IMR-90 (cell line): Measurements from ENCODE around the gene TPSG1. TPM values are rescaled to one million over a fixed set of nuclear protein-coding genes. Genes with fewer than 3 reads are reported as not detected.

Experiments used
- ATAC-seq: fragments of 200-7000 bp; cut with Tn5 transposase; 2 replicates; pipeline ENCODE4 v1.9.1; 2020; ENCODE audit warnings: low read depth, mild to moderate bottlenecking, moderate library complexity
- BruUV-seq: library from RNA; stranded (reverse); fragments of 400-500 nt; replicated peaks from 2 replicates; lab custom pipeline; 2021; lab: Mats Ljungman, UMichigan
- CTCF ChIA-PET: fragments of 300-600 bp; formaldehyde crosslinking; extraction: SDS; loops from one replicate; lab custom pipeline; 2021; ENCODE audit warnings: antibody characterized with exemption; lab: Yijun Ruan, JAX
- POLR2A ChIA-PET: fragments of 300-600 bp; sonication (Branson Sonifier 250); formaldehyde crosslinking; loops from one replicate; lab custom pipeline; 2022; ENCODE audit warnings: antibody characterized with exemption; ENCODE audit not compliant: unreplicated experiment; lab: Charles Lee
- DNase-seq: peaks from one replicate; pipeline ENCODE4 v3.0.0; 2013
- H2AFZ ChIP-seq: replicated peaks from 2 replicates; pipeline ENCODE3; 2013; ENCODE audit warnings: low read length, mild to moderate bottlenecking; ENCODE audit not compliant: poor library complexity
- H2AK5ac ChIP-seq: 2 replicates; pipeline ENCODE4 v1.6.1; 2013; ENCODE audit warnings: low read depth, low read length, inconsistent platforms
- H2AK9ac ChIP-seq: replicated peaks from 2 replicates; pipeline ENCODE3; 2013; ENCODE audit warnings: mild to moderate bottlenecking, low read depth, low read length, moderate library complexity; ENCODE audit not compliant: poor library complexity
- H2BK120ac ChIP-seq: 2 replicates; pipeline ENCODE4 v1.6.1; 2013; ENCODE audit warnings: low read depth, low read length, inconsistent platforms
- H2BK15ac ChIP-seq: 3 replicates; pipeline ENCODE4 v1.6.1; 2013; ENCODE audit warnings: low read depth, low read length, inconsistent platforms
- H2BK20ac ChIP-seq: 2 replicates; pipeline ENCODE4 v1.6.1; 2013; ENCODE audit warnings: low read depth, mild to moderate bottlenecking, inconsistent platforms, low read length, moderate library complexity
- H2BK5ac ChIP-seq: 2 replicates; pipeline ENCODE4 v1.6.1; 2013; ENCODE audit warnings: mild to moderate bottlenecking, low read depth, low read length, inconsistent platforms; ENCODE audit not compliant: poor library complexity, severe bottlenecking
- H3K14ac ChIP-seq: replicated peaks from 2 replicates; pipeline ENCODE4 v1.6.1; 2013; ENCODE audit warnings: low read depth, low read length, inconsistent platforms
- H3K18ac ChIP-seq: 2 replicates; pipeline ENCODE4 v1.6.1; 2013; ENCODE audit warnings: low read depth, low read length, control low read depth
- H3K23ac ChIP-seq: 2 replicates; pipeline ENCODE4 v1.6.1; 2013; ENCODE audit warnings: low read depth, low read length, inconsistent platforms
- H3K27ac ChIP-seq: 2 replicates; pipeline ENCODE4 v1.5.1; 2013; ENCODE audit warnings: mild to moderate bottlenecking, control low read depth, low read length; ENCODE audit not compliant: insufficient read depth
- H3K27me3 ChIP-seq: 2 replicates; pipeline ENCODE4 v1.6.1; 2013; ENCODE audit warnings: low read length; ENCODE audit not compliant: control insufficient read depth, insufficient read depth
- H3K36me3 ChIP-seq: 2 replicates; pipeline ENCODE4 v1.6.1; 2013; ENCODE audit warnings: low read length, mixed read lengths; ENCODE audit not compliant: control insufficient read depth, insufficient read depth
- H3K4ac ChIP-seq: 2 replicates; pipeline ENCODE4 v1.6.1; 2013; ENCODE audit warnings: low read depth, low read length, inconsistent platforms
- H3K4me1 ChIP-seq: 2 replicates; pipeline ENCODE4 v1.6.1; 2013; ENCODE audit warnings: low read length, mixed read lengths; ENCODE audit not compliant: control insufficient read depth, insufficient read depth
- H3K4me2 ChIP-seq: 2 replicates; pipeline ENCODE4 v1.6.1; 2013; ENCODE audit warnings: low read depth, mild to moderate bottlenecking, control low read depth, low read length, moderate library complexity
- H3K4me3 ChIP-seq: 2 replicates; pipeline ENCODE4 v1.5.1; 2013; ENCODE audit warnings: low read depth, mild to moderate bottlenecking, control low read depth, low read length, moderate library complexity; ENCODE audit not compliant: insufficient read depth
- H3K56ac ChIP-seq: 2 replicates; pipeline ENCODE4 v1.6.1; 2013; ENCODE audit warnings: low read length, inconsistent platforms; ENCODE audit not compliant: insufficient read depth; ENCODE audit errors: extremely low read depth
- H3K79me1 ChIP-seq, 2 experiments: 2 replicates each; pipeline ENCODE4 v1.6.1; 2013; ENCODE audit warnings: low read length in 2 of 2, inconsistent platforms in 1 of 2, low read depth in 1 of 2
- H3K9ac ChIP-seq: 2 replicates; pipeline ENCODE4 v1.6.1; 2013; ENCODE audit warnings: low read depth, low read length, control low read depth
- H3K9me1 ChIP-seq: 2 replicates; pipeline ENCODE4 v1.6.1; 2013; ENCODE audit warnings: low read length, inconsistent platforms; ENCODE audit not compliant: insufficient read depth
- H3K9me3 ChIP-seq: 2 replicates; pipeline ENCODE4 v1.6.1; 2013; ENCODE audit warnings: low read length; ENCODE audit not compliant: control insufficient read depth, insufficient read depth
- H4K20me1 ChIP-seq: 2 replicates; pipeline ENCODE4 v1.6.1; 2013; ENCODE audit warnings: low read length, inconsistent platforms; ENCODE audit not compliant: insufficient read depth
- H4K5ac ChIP-seq: 2 replicates; pipeline ENCODE4 v1.6.1; 2013; ENCODE audit warnings: mild to moderate bottlenecking, low read depth, low read length, control low read depth
- H4K8ac ChIP-seq, 2 experiments: 2 replicates each; pipeline ENCODE4 v1.6.1; 2013; ENCODE audit warnings: low read depth in 2 of 2, low read length in 2 of 2, control low read depth in 1 of 2, inconsistent platforms in 1 of 2
- H4K91ac ChIP-seq: 2 replicates; pipeline ENCODE4 v1.6.1; 2013; ENCODE audit warnings: low read depth, low read length, inconsistent platforms; ENCODE audit not compliant: insufficient read depth
- BHLHE40 ChIP-seq: fragments of 150-350 bp; IDR thresholded peaks from 2 replicates; pipeline ENCODE4 v1.6.1; 2016; ENCODE audit warnings: mild to moderate bottlenecking, low read depth, low read length
- CEBPB ChIP-seq: IDR thresholded peaks from 2 replicates; pipeline ENCODE4 v1.6.1; 2012; ENCODE audit warnings: low read depth, low read length, improper control_type of control experiment
- CHD1 ChIP-seq: IDR thresholded peaks from 2 replicates; pipeline ENCODE4 v1.6.1; 2012; ENCODE audit warnings: low read depth, low read length, improper control_type of control experiment
- FOS ChIP-seq: fragments of 150-350 bp; IDR thresholded peaks from 2 replicates; pipeline ENCODE4 v1.6.1; 2016; ENCODE audit warnings: low read depth, low read length
- MAFK ChIP-seq: IDR thresholded peaks from 2 replicates; pipeline ENCODE4 v1.6.1; 2012; ENCODE audit warnings: low read depth, low read length, improper control_type of control experiment
- MAZ ChIP-seq: IDR thresholded peaks from 2 replicates; pipeline ENCODE4 v1.6.1; 2012; ENCODE audit warnings: low read depth, mild to moderate bottlenecking, low read length, improper control_type of control experiment, moderate library complexity, borderline replicate concordance
- MXI1 ChIP-seq: IDR thresholded peaks from 2 replicates; pipeline ENCODE4 v1.6.1; 2012; ENCODE audit warnings: low read depth, mild to moderate bottlenecking, low read length, moderate library complexity, borderline replicate concordance
- NFE2L2 ChIP-seq: fragments of 150-350 bp; IDR thresholded peaks from 2 replicates; pipeline ENCODE4 v1.6.1; 2016; ENCODE audit warnings: low read depth, mild to moderate bottlenecking, low read length
- POLR2A ChIP-seq: IDR thresholded peaks from 2 replicates; pipeline ENCODE4 v1.6.1; 2012; ENCODE audit warnings: mild to moderate bottlenecking, low read depth, low read length
- RAD21 ChIP-seq: IDR thresholded peaks from 2 replicates; pipeline ENCODE4 v1.6.1; 2012; ENCODE audit warnings: low read length, improper control_type of control experiment
- RCOR1 ChIP-seq: IDR thresholded peaks from 2 replicates; pipeline ENCODE4 v1.6.1; 2012; ENCODE audit warnings: mild to moderate bottlenecking, low read length, improper control_type of control experiment; ENCODE audit not compliant: insufficient replicate concordance
- RFX5 ChIP-seq: IDR thresholded peaks from 2 replicates; pipeline ENCODE4 v1.8.0; 2012; ENCODE audit warnings: low read depth, mild to moderate bottlenecking, low read length, moderate library complexity
- SMC3 ChIP-seq: fragments of 150-350 bp; IDR thresholded peaks from 2 replicates; pipeline ENCODE4 v1.6.1; 2016; ENCODE audit warnings: low read depth, mild to moderate bottlenecking, antibody characterized with exemption, low read length, moderate library complexity
- WGBS, 2 experiments: methylation state at CpG; one replicate each; pipeline versions ENCODE4 v1.1.5 to v1.1.7; 2013; ENCODE audit warnings: missing lambda C conversion rate in 2 of 2; ENCODE audit not compliant: insufficient read length in 1 of 2; ENCODE audit errors: extremely low coverage in 2 of 2; 5-methylcytosine and 5-hydroxymethylcytosine counted together
- dilution Hi-C: fragments of 300-500 bp; cut with HindIII; formaldehyde crosslinking; loops from one replicate; pipeline ENCODE4 v1.14.3; 2018; ENCODE audit warnings: low sequenced_read_pairs; ENCODE audit not compliant: unreplicated experiment
- in situ Hi-C: fragments of 300-500 bp; cut with MboI; formaldehyde crosslinking; loops from 3 replicates; pipeline ENCODE4 v1.14.3; 2019; ENCODE audit warnings: low sequenced_read_pairs, inconsistent platforms, mixed read lengths
- intact Hi-C: fragments of 100-400 bp; cut with micrococcal nuclease; formaldehyde crosslinking; loops from 2 replicates; pipeline ENCODE4 v1.10.0; 2022
- polyA plus RNA-seq, 3 experiments: library from polyadenylated mRNA; depleted of rRNA; stranded (reverse); fragments of >200 nt; gene quantifications; 2 replicates each; pipeline ENCODE4 v1.2.3, GENCODE V29; 2012; ENCODE audit warnings: low replicate concordance in 1 of 3
- total RNA-seq: library from RNA; depleted of rRNA; stranded (reverse); fragments of >200 nt; gene quantifications from 2 replicates; pipeline ENCODE4 v1.2.3, GENCODE V29; 2012
- TF ChIP-seq, protein P1 (sequence below): conservative IDR thresholded peaks from 2 replicates; pipeline ENCODE4 v1.5.1; 2012; ENCODE audit warnings: mild to moderate bottlenecking, low read depth, low read length, improper control_type of control experiment
- TF ChIP-seq, protein P2 (sequence below): fragments of 150-350 bp; IDR thresholded peaks from 2 replicates; pipeline ENCODE4 v1.6.1; 2017; ENCODE audit warnings: mild to moderate bottlenecking, antibody characterized with exemption, low read length, low read depth
- TF ChIP-seq, protein P3 (sequence below): fragments of 150-350 bp; IDR thresholded peaks from 2 replicates; pipeline ENCODE4 v1.6.1; 2016; ENCODE audit warnings: low read depth, mild to moderate bottlenecking, low read length, moderate library complexity, borderline replicate concordance

The TPSG1 gene
- total and polyA plus RNA-seq, 2 of the 4 experiments (the other 2 are of a cell fraction): not detected

DNA sequence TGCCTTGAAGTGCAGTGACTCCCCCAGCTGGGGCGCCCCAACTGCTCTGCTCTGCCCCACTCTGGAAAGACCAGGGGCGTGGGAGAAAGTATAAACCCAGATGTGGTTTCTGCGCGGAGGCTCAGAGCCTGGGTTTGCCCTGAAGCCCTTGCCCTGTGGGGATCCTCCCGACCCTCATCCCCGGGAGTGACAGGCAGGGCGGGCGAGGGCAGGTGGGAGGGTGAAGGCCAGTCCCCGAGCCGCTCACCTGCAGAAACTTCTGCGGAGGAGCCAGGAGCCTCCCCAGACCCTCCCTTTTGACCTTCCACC, 34.6 kb upstream of the TPSG1 start:
- H3K9ac ChIP-seq: no peak overlapping the region
- no peak overlapping the region for H2AFZ ChIP-seq
- no peak overlapping the region for H2BK120ac ChIP-seq
- H3K4me2 ChIP-seq: no peak overlapping the region
- H3K56ac ChIP-seq: no peak overlapping the region
- no peak overlapping the region for H3K18ac ChIP-seq
- no peak overlapping the region for H3K23ac ChIP-seq
- in situ Hi-C loops: no loop called here
- no CpG with 5 or more reads among the region's 11 CpGs for WGBS, 2 experiments
- H2BK15ac ChIP-seq: no peak overlapping the region
- H3K79me1 ChIP-seq: no peaks in the 10 kb centered on the region
- no peak overlapping the region for H2BK20ac ChIP-seq
- ChIA-PET CTCF (no interaction called here), POLR2A (no interaction called here)
- H4K5ac ChIP-seq: no peak overlapping the region
- H3K4ac ChIP-seq: no peak overlapping the region
- no peak overlapping the region for H3K4me3 ChIP-seq
- dilution Hi-C loops: no loop called here
- no peaks in the 10 kb centered on the region for H3K4me1 ChIP-seq
- peaks cover 38% of the 10 kb centered on the region for H3K27me3 ChIP-seq
- BruUV-seq: no TSS peak
- H4K8ac ChIP-seq: no peak overlapping the region
- no peak for DNase-seq
- H4K20me1 ChIP-seq: no peaks in the 10 kb centered on the region; the same call in 1 of the 2 replicates
- no peak overlapping the region for H3K27ac ChIP-seq
- no peak overlapping the region for H4K91ac ChIP-seq
- H2AK9ac ChIP-seq: no peak overlapping the region
- H3K36me3 ChIP-seq: no peaks in the 10 kb centered on the region
- H2AK5ac ChIP-seq: no peak overlapping the region
- H3K9me1 ChIP-seq: peaks cover 4% of the 10 kb centered on the region; the same call in 1 of the 2 replicates
- intact Hi-C loops: no loop called here
- H2BK5ac ChIP-seq: no peak overlapping the region
- TF ChIP-seq RCOR1: no peak
- no peak for TF ChIP-seq NFE2L2
- TF ChIP-seq, protein P1, sequence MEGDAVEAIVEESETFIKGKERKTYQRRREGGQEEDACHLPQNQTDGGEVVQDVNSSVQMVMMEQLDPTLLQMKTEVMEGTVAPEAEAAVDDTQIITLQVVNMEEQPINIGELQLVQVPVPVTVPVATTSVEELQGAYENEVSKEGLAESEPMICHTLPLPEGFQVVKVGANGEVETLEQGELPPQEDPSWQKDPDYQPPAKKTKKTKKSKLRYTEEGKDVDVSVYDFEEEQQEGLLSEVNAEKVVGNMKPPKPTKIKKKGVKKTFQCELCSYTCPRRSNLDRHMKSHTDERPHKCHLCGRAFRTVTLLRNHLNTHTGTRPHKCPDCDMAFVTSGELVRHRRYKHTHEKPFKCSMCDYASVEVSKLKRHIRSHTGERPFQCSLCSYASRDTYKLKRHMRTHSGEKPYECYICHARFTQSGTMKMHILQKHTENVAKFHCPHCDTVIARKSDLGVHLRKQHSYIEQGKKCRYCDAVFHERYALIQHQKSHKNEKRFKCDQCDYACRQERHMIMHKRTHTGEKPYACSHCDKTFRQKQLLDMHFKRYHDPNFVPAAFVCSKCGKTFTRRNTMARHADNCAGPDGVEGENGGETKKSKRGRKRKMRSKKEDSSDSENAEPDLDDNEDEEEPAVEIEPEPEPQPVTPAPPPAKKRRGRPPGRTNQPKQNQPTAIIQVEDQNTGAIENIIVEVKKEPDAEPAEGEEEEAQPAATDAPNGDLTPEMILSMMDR: no peak
- no peak for TF ChIP-seq CEBPB
- TF ChIP-seq CHD1: no peak
- no peak for TF ChIP-seq RAD21
- TF ChIP-seq MAZ: no peak
- TF ChIP-seq MAFK: no peak
- TF ChIP-seq RFX5: no peak
- TF ChIP-seq SMC3: no peak
- no peak for TF ChIP-seq BHLHE40
- TF ChIP-seq MXI1: no peak
- TF ChIP-seq POLR2A: no peak
- TF ChIP-seq, protein P2, sequence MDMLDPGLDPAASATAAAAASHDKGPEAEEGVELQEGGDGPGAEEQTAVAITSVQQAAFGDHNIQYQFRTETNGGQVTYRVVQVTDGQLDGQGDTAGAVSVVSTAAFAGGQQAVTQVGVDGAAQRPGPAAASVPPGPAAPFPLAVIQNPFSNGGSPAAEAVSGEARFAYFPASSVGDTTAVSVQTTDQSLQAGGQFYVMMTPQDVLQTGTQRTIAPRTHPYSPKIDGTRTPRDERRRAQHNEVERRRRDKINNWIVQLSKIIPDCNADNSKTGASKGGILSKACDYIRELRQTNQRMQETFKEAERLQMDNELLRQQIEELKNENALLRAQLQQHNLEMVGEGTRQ: no peak
- TF ChIP-seq, protein P3, sequence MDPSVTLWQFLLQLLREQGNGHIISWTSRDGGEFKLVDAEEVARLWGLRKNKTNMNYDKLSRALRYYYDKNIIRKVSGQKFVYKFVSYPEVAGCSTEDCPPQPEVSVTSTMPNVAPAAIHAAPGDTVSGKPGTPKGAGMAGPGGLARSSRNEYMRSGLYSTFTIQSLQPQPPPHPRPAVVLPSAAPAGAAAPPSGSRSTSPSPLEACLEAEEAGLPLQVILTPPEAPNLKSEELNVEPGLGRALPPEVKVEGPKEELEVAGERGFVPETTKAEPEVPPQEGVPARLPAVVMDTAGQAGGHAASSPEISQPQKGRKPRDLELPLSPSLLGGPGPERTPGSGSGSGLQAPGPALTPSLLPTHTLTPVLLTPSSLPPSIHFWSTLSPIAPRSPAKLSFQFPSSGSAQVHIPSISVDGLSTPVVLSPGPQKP: no peak
- no peak for TF ChIP-seq FOS
- ATAC-seq: no peak
- H3K9me3 ChIP-seq: no peaks in the 10 kb centered on the region
- H3K14ac ChIP-seq: no peak overlapping the region
